Central memory CD8-positive, alpha-beta T cell (primary cell): ENCODE data around the gene SIPA1L2.

Source experiments
- ATAC-seq: fragments of 150-1000 bp; cut with Tn5 transposase; replicated peaks from 2 replicates; pipeline ENCODE4 v1.10.0; 2022; ENCODE audit warnings: mild to moderate bottlenecking, moderate FRiP score, moderate number of reproducible peaks; ENCODE audit not compliant: poor library complexity, severe bottlenecking; ENCODE audit errors: extremely low read depth
- DNase-seq, 2 donors: peaks; one replicate each; pipeline ENCODE4 v3.0.0; 2021; ENCODE audit warnings: low spot score in 2 of 2
- H3K27ac Mint-ChIP-seq: one replicate; pipeline ENCODE4 v1.8.0; 2022; ENCODE audit warnings: low read depth, mild to moderate bottlenecking, moderate library complexity, mixed read lengths
- H3K27me3 Mint-ChIP-seq: one replicate; pipeline ENCODE4 v1.8.0; 2022; ENCODE audit warnings: mixed read lengths
- H3K36me3 Mint-ChIP-seq: one replicate; pipeline ENCODE4 v1.8.0; 2022; ENCODE audit warnings: mild to moderate bottlenecking, moderate library complexity, mixed read lengths; ENCODE audit not compliant: insufficient read depth
- H3K4me1 Mint-ChIP-seq: one replicate; pipeline ENCODE4 v1.8.0; 2022; ENCODE audit warnings: mixed read lengths
- H3K4me3 Mint-ChIP-seq: one replicate; pipeline ENCODE4 v1.8.0; 2022; ENCODE audit warnings: mild to moderate bottlenecking, moderate library complexity, mixed read lengths
- H3K9me3 Mint-ChIP-seq: one replicate; pipeline ENCODE4 v1.8.0; 2022; ENCODE audit warnings: mixed read lengths

SIPA1L2 gene

GRCh38 chr1:232600424-232601258, 29.3 kb downstream of the SIPA1L2 start:
- ATAC-seq (peak; percentile 70), DNase-seq (no peak)
- no peaks in the 10 kb centered on the region for H3K27me3 Mint-ChIP-seq
- peaks cover 38% of the 10 kb centered on the region for H3K4me1 Mint-ChIP-seq
- H3K36me3 Mint-ChIP-seq = no peaks in the 10 kb centered on the region
- peak overlapping the region; percentile 77 for H3K27ac Mint-ChIP-seq
- peak overlapping the region; percentile 20 for H3K4me3 Mint-ChIP-seq
- H3K9me3 Mint-ChIP-seq = no peaks in the 10 kb centered on the region

- ATAC-seq (peak; percentile 17), DNase-seq (no peak)
- peaks cover 38% of the 10 kb centered on the region for H3K4me1 Mint-ChIP-seq
- H3K4me3 Mint-ChIP-seq = peak overlapping the region; percentile 48
- no peaks in the 10 kb centered on the region for H3K36me3 Mint-ChIP-seq
- H3K27me3 Mint-ChIP-seq = no peaks in the 10 kb centered on the region
- H3K27ac Mint-ChIP-seq = peak overlapping the region; percentile 76
- H3K9me3 Mint-ChIP-seq = no peaks in the 10 kb centered on the region
Measured at GRCh38 chr1:232599178-232600041, 30.5 kb downstream of the SIPA1L2 start.

GRCh38 chr1:232598837-232599177, 31.1 kb downstream of the SIPA1L2 start:
- H3K4me1 Mint-ChIP-seq = peaks cover 38% of the 10 kb centered on the region
- H3K4me3 Mint-ChIP-seq = peak overlapping the region; percentile 48
- peak overlapping the region; percentile 76 for H3K27ac Mint-ChIP-seq
- H3K27me3 Mint-ChIP-seq = no peaks in the 10 kb centered on the region
- H3K36me3 Mint-ChIP-seq = no peaks in the 10 kb centered on the region
- DNase-seq = no peak
- no peaks in the 10 kb centered on the region for H3K9me3 Mint-ChIP-seq
- no peak for ATAC-seq

GRCh38 chr1:232598133-232598532, 31.8 kb downstream of the SIPA1L2 start:
- H3K9me3 Mint-ChIP-seq = no peaks in the 10 kb centered on the region
- ATAC-seq = no peak
- DNase-seq = no peak
- H3K27me3 Mint-ChIP-seq = no peaks in the 10 kb centered on the region
- H3K4me1 Mint-ChIP-seq = peaks cover 38% of the 10 kb centered on the region
- peak overlapping the region; percentile 76 for H3K27ac Mint-ChIP-seq
- peak overlapping the region; percentile 48 for H3K4me3 Mint-ChIP-seq
- no peaks in the 10 kb centered on the region for H3K36me3 Mint-ChIP-seq

- H3K9me3 Mint-ChIP-seq = no peaks in the 10 kb centered on the region
- H3K27me3 Mint-ChIP-seq = no peaks in the 10 kb centered on the region
- H3K36me3 Mint-ChIP-seq = no peaks in the 10 kb centered on the region
- peak overlapping the region; percentile 13 for H3K4me3 Mint-ChIP-seq
- ATAC-seq (no peak), DNase-seq (no peak)
- H3K27ac Mint-ChIP-seq = peak overlapping the region; percentile 87
- peaks cover 38% of the 10 kb centered on the region for H3K4me1 Mint-ChIP-seq
Measured at GRCh38 chr1:232597721-232598120, 32.2 kb downstream of the SIPA1L2 start.

GRCh38 chr1:232596666-232597303, 33.1 kb downstream of the SIPA1L2 start:
- peak overlapping the region; percentile 71 for H3K4me3 Mint-ChIP-seq
- DNase-seq = no peak
- H3K27ac Mint-ChIP-seq = peak overlapping the region; percentile 87
- peaks cover 38% of the 10 kb centered on the region for H3K4me1 Mint-ChIP-seq
- no peaks in the 10 kb centered on the region for H3K36me3 Mint-ChIP-seq
- ATAC-seq = no peak
- H3K9me3 Mint-ChIP-seq = no peaks in the 10 kb centered on the region
- H3K27me3 Mint-ChIP-seq = no peaks in the 10 kb centered on the region

GRCh38 chr1:232594768-232595698, 34.9 kb downstream of the SIPA1L2 start:
- Mint-ChIP-seq H3K4me1 (peaks cover 40% of the 10 kb centered on the region), H3K4me3 (no peak overlapping the region), H3K27me3 (no peaks in the 10 kb centered on the region), H3K27ac (no peak overlapping the region), H3K36me3 (no peaks in the 10 kb centered on the region), H3K9me3 (no peaks in the 10 kb centered on the region)
- ATAC-seq = no peak
- DNase-seq = no peak

GRCh38 chr1:232593717-232594502, 36.0 kb downstream of the SIPA1L2 start:
- Mint-ChIP-seq H3K4me3 (no peak overlapping the region), H3K4me1 (peaks cover 38% of the 10 kb centered on the region), H3K9me3 (no peaks in the 10 kb centered on the region), H3K27ac (no peak overlapping the region), H3K27me3 (no peaks in the 10 kb centered on the region), H3K36me3 (no peaks in the 10 kb centered on the region)
- DNase-seq (no peak), ATAC-seq (no peak)

- Mint-ChIP-seq H3K27ac (no peak overlapping the region), H3K27me3 (no peaks in the 10 kb centered on the region), H3K4me3 (no peak overlapping the region), H3K36me3 (peaks cover 1% of the 10 kb centered on the region), H3K9me3 (peaks cover 11% of the 10 kb centered on the region), H3K4me1 (peaks cover 35% of the 10 kb centered on the region)
- ATAC-seq (no peak), DNase-seq (no peak)
Measured at GRCh38 chr1:232591344-232591743, 38.6 kb downstream of the SIPA1L2 start.

GRCh38 chr1:232590744-232591082, 39.2 kb downstream of the SIPA1L2 start:
- no peak overlapping the region for H3K4me3 Mint-ChIP-seq
- DNase-seq (no peak), ATAC-seq (no peak)
- H3K27me3 Mint-ChIP-seq = no peaks in the 10 kb centered on the region
- H3K36me3 Mint-ChIP-seq = peaks cover 1% of the 10 kb centered on the region
- peaks cover 29% of the 10 kb centered on the region for H3K4me1 Mint-ChIP-seq
- H3K27ac Mint-ChIP-seq = no peak overlapping the region
- peaks cover 11% of the 10 kb centered on the region for H3K9me3 Mint-ChIP-seq
